Activated CD4-positive, alpha-beta memory T cell treated with anti-CD3 and anti-CD28 coated beads for 36 hours (primary cell): ENCODE measurements around the gene LTBP3. TPM values are rescaled to one million over a fixed set of nuclear protein-coding genes. Genes with fewer than 3 reads are reported as not detected.

ENCODE experiments used
- CTCF ChIA-PET: fragments of 350-600 bp; sonication (Branson Sonifier 250); formaldehyde crosslinking; loops from one replicate; lab custom pipeline; 2021; ENCODE audit warnings: antibody characterized with exemption, inconsistent platforms; lab: Charles Lee
- POLR2A ChIA-PET: fragments of 350-600 bp; sonication (Branson Sonifier 250); formaldehyde crosslinking; loops from one replicate; lab custom pipeline; 2021; ENCODE audit warnings: antibody characterized with exemption; lab: Charles Lee
- DNase-seq: peaks from one replicate; pipeline ENCODE4 v3.0.0-alpha.2; 2020
- H3K27ac Mint-ChIP-seq: one replicate; pipeline ENCODE4 v1.8.0; 2021; ENCODE audit warnings: mixed read lengths
- H3K27me3 Mint-ChIP-seq: one replicate; pipeline ENCODE4 v1.8.0; 2021; ENCODE audit warnings: mixed read lengths
- H3K36me3 Mint-ChIP-seq: one replicate; pipeline ENCODE4 v1.8.0; 2021; ENCODE audit warnings: mixed read lengths
- H3K4me1 Mint-ChIP-seq: one replicate; pipeline ENCODE4 v1.8.0; 2021; ENCODE audit warnings: low read depth, mixed read lengths
- H3K4me3 Mint-ChIP-seq: one replicate; pipeline ENCODE4 v1.8.0; 2021; ENCODE audit warnings: mild to moderate bottlenecking, mixed read lengths
- H3K9me3 Mint-ChIP-seq: one replicate; pipeline ENCODE4 v1.8.0; 2021; ENCODE audit warnings: mixed read lengths
- intact Hi-C: fragments of 100-400 bp; cut with micrococcal nuclease; formaldehyde crosslinking; loops from one replicate; pipeline ENCODE4 v1.15.1; 2023
- total RNA-seq, 2 experiments: library from RNA; stranded (reverse); gene quantifications; one replicate each; pipeline ENCODE4 v1.2.3, GENCODE V29; 2021

LTBP3 gene
- total RNA-seq, 2 experiments from 2014 or later, result 60.7 to 63.3 TPM

- Mint-ChIP-seq H3K27ac (no peak overlapping the region), H3K27me3 (no peaks in the 10 kb centered on the region), H3K36me3 (peaks cover 2% of the 10 kb centered on the region), H3K4me3 (no peak overlapping the region), H3K9me3 (no peaks in the 10 kb centered on the region), H3K4me1 (peaks cover 59% of the 10 kb centered on the region)
- intact Hi-C loops, result no loop called here
- ChIA-PET POLR2A (interaction anchor here (18.0 to 26.8 kb wide), 3 partner anchors 14 to 67 kb away, joined by 473 to 4089 read pairs (median 824); partner anchors contain the start of genes MALAT1 and NEAT1), CTCF (interaction anchor here (1.3 to 1.6 kb wide), 5 partner anchors 9 to 160 kb away, joined by 3 to 5 read pairs (median 4); partner anchors contain the start of gene MALAT1)
- DNase-seq, result no peak
These were observed 68.3 kb downstream of the LTBP3 start for GRCh38 chr11:65489706-65490320.

GRCh38 chr11:65489035-65489705, 69.0 kb downstream of the LTBP3 start:
- no peaks in the 10 kb centered on the region for H3K27me3 Mint-ChIP-seq
- POLR2A ChIA-PET, result interaction anchor here (18.0 to 26.8 kb wide), 3 partner anchors 14 to 67 kb away, joined by 473 to 4089 read pairs (median 824); partner anchors contain the start of genes MALAT1 and NEAT1
- H3K36me3 Mint-ChIP-seq, result no peaks in the 10 kb centered on the region
- no peak overlapping the region for H3K27ac Mint-ChIP-seq
- H3K4me3 Mint-ChIP-seq, result no peak overlapping the region
- CTCF ChIA-PET, result interaction anchor here (1.3 to 1.6 kb wide), 5 partner anchors 9 to 159 kb away, joined by 3 to 5 read pairs (median 4); partner anchors contain the start of gene MALAT1
- intact Hi-C loops, result no loop called here
- no peaks in the 10 kb centered on the region for H3K9me3 Mint-ChIP-seq
- H3K4me1 Mint-ChIP-seq, result peaks cover 53% of the 10 kb centered on the region
- no peak for DNase-seq

Other genes starting within 250 kb of the LTBP3 start
- gene CDC42EP2, start 243.5 kb downstream of the LTBP3 start, total RNA-seq, result under 1 TPM in 1 of 2 experiments, not detected in 1; 0.26 TPM
- gene DPF2, start 224.5 kb downstream of the LTBP3 start, total RNA-seq, result 10 to 100 TPM; 68.7 to 71.6 TPM
- gene TIGD3, start 203.6 kb downstream of the LTBP3 start, total RNA-seq, result under 1 TPM; 0.73 to 1.00 TPM
- gene SLC25A45, start 175.7 kb downstream of the LTBP3 start, total RNA-seq, result 10 to 100 TPM; 14.4 to 16.1 TPM
- gene FRMD8, start 171.7 kb downstream of the LTBP3 start, total RNA-seq, result 10 to 100 TPM; 34.7 to 37.9 TPM
- gene NEAT1, start 135.6 kb downstream of the LTBP3 start, total RNA-seq, result 100 to 1,000 TPM; 593 to 683 TPM
- 1,000 to 10,000 TPM; 8,046 to 8,888 TPM for gene MALAT1, start 59.3 kb downstream of the LTBP3 start, total RNA-seq
- 10 to 100 TPM; 67.8 to 69.8 TPM for gene SCYL1, start 33.3 kb downstream of the LTBP3 start, total RNA-seq
- gene ZNRD2, start 12.1 kb upstream of the LTBP3 start, total RNA-seq, result 10 to 100 TPM; 48.1 to 51.1 TPM
- 10 to 100 TPM; 25.3 to 28.3 TPM for gene FAM89B, start 14.2 kb upstream of the LTBP3 start, total RNA-seq
- 100 to 1,000 TPM; 137 to 141 TPM for gene EHBP1L1, start 17.7 kb upstream of the LTBP3 start, total RNA-seq
- under 1 TPM; 0.29 to 0.31 TPM for gene KCNK7, start 37.4 kb upstream of the LTBP3 start, total RNA-seq
- 10 to 100 TPM; 56.7 to 62.6 TPM for gene MAP3K11, start 55.9 kb upstream of the LTBP3 start, total RNA-seq
- 10 to 100 TPM; 29.8 to 32.1 TPM for gene PCNX3, start 57.4 kb upstream of the LTBP3 start, total RNA-seq
- gene SIPA1, start 79.7 kb upstream of the LTBP3 start, total RNA-seq, result 100 to 1,000 TPM; 163 to 167 TPM
- 10 to 100 TPM; 74.9 to 76.5 TPM for gene RELA, start 104.6 kb upstream of the LTBP3 start, total RNA-seq
- 10 to 100 TPM; 55.9 to 61.6 TPM for gene KAT5, start 153.9 kb upstream of the LTBP3 start, total RNA-seq
- 100 to 1,000 TPM in 1 of 2 experiments, 10 to 100 TPM in 1; 98.4 to 105 TPM for gene RNASEH2C, start 162.4 kb upstream of the LTBP3 start, total RNA-seq
- gene AP5B1, start 222.6 kb upstream of the LTBP3 start, total RNA-seq, result 10 to 100 TPM; 13.6 to 14.5 TPM
- gene OVOL1, start 228.7 kb upstream of the LTBP3 start, total RNA-seq, result not detected